GM19463 (cell line): ENCODE results near the gene FOXK2.

Experiments
- ATAC-seq: cut with Tn5 transposase; IDR thresholded peaks from one replicate; pipeline ENCODE4 v1.9.1; 2021; ENCODE audit warnings: mild to moderate bottlenecking, moderate library complexity; ENCODE audit not compliant: unreplicated experiment

FOXK2 gene

GRCh38 chr17:82632451-82632850 lies 112.9 kb downstream of the FOXK2 start:
- ATAC-seq, result no peak

GRCh38 chr17:82633343-82633742 lies 113.8 kb downstream of the FOXK2 start:
- ATAC-seq, result no peak

- ATAC-seq, result no peak
Observed at GRCh38 chr17:82636626-82637598, 117.4 kb downstream of the FOXK2 start.

GRCh38 chr17:82638183-82638773 lies 118.7 kb downstream of the FOXK2 start:
- no peak for ATAC-seq

- ATAC-seq, result no peak
Observed at GRCh38 chr17:82639628-82640027, 120.1 kb downstream of the FOXK2 start.

GRCh38 chr17:82640036-82640435 lies 120.5 kb downstream of the FOXK2 start:
- ATAC-seq, result no peak

- no peak for ATAC-seq
Observed at GRCh38 chr17:82642022-82642421, 122.5 kb downstream of the FOXK2 start.

GRCh38 chr17:82644148-82644547 lies 124.6 kb downstream of the FOXK2 start:
- no peak for ATAC-seq

- no peak for ATAC-seq
Observed at GRCh38 chr17:82645516-82645915, 126.0 kb downstream of the FOXK2 start.

GRCh38 chr17:82647593-82648164 lies 128.1 kb downstream of the FOXK2 start:
- ATAC-seq, result peak; percentile 35

- peak; percentile 90 for ATAC-seq
Observed at GRCh38 chr17:82648165-82648668, 128.7 kb downstream of the FOXK2 start, which contains the start of gene WDR45B. Gene WDR45B (minus strand): TSS chr17:82648444. CDS start chr17:82648340, 104 bp downstream.

GRCh38 chr17:82648742-82649331 lies 129.3 kb downstream of the FOXK2 start:
- no peak for ATAC-seq

- no peak for ATAC-seq
Observed at GRCh38 chr17:82649501-82650261, 130.1 kb downstream of the FOXK2 start.

- no peak for ATAC-seq
Observed at GRCh38 chr17:82650723-82651122, 131.2 kb downstream of the FOXK2 start.

- no peak for ATAC-seq
Observed at GRCh38 chr17:82653651-82654528, 134.4 kb downstream of the FOXK2 start.
